Kasumi-1 (cell line): Measurements from ENCODE around the gene SPN.
"Not testable (repeated sequence)": the region's sequence is repeated elsewhere in the genome, so short reads cannot be mapped to it uniquely, and the experiment has no call there.

Experiments
- DNase-seq, 2 experiments: peaks; one replicate each; lab custom pipeline; 2025; lab: John Stamatoyannopoulos, UW

Gene SPN, protein sequence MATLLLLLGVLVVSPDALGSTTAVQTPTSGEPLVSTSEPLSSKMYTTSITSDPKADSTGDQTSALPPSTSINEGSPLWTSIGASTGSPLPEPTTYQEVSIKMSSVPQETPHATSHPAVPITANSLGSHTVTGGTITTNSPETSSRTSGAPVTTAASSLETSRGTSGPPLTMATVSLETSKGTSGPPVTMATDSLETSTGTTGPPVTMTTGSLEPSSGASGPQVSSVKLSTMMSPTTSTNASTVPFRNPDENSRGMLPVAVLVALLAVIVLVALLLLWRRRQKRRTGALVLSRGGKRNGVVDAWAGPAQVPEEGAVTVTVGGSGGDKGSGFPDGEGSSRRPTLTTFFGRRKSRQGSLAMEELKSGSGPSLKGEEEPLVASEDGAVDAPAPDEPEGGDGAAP

DNA sequence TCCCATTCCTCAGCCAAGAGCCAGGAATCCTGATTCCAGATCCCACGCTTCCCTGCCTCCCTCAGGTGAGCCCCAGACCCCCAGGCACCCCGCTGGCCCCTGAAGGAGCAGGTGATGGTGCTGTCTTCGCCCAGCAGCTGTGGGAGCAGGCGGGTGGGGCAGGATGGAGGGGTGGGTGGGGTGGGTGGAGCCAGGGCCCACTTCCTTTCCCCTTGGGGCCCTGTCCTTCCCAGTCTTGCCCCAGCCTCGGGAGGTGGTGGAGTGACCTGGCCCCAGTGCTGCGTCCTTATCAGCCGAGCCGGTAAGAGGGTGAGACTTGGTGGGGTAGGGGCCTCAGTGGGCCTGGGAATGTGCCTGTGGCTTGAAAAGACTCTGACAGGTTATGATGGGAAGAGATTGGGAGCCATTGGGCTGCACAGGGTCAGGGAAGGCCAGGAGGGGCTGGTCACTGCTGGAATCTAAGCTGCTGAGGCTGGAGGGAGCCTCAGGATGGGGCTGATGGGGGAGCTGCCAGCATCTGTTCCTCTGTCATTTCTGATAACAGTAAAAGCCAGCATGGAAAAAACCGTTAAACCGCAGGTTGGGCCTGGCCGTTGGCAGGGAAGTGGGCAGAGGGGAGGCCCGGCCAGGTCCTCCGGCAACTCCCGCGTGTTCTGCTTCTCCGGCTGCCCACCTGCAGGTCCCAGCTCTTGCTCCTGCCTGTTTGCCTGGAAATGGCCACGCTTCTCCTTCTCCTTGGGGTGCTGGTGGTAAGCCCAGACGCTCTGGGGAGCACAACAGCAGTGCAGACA is at the start of gene SPN:
Gene SPN, plus strand, starts transcription at position 232 of the 791 bp plus-strand sequence. Its CDS starts 482 bp downstream, at position 714.
- peak; percentile 45 to 63 for DNase-seq

DNA sequence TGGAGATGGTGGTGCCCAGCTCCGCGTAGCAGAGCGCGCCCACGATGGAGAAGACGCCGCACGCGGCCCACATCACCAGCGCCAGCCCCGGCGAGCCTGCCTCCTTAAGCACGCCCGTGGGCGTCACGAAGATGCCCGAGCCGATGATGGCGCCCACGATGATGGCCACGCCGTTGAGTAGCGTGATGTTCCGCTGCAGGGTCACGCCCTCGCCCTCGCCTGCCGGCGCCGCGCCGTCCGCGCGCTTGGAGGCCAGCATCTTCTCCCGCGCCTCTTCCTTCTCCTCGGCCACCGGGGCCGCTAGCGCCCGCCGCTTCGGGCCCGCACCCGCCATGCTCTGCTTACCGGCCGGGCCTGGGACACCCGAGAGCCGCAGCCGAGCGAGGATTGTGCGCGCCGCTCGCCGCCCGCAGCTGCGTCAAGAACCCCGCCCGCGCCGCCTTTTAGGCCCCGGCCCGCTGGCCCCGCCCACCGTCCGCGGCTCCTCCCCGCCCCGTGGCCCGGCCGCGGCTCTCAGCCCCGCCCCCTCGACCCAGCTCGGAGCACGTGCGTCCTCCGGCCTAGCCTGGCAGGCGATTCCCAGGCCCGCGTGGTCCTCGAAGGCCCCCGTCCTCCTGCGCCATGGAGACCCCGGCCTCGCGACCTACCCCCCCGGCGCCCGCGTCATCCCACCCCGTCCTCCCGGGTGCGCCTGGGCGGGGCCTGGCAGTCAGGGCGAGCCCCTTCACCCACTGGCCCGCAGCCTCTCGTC is 49.6 kb upstream of the SPN start:
- peak; percentile 35 to 45 for DNase-seq

DNA sequence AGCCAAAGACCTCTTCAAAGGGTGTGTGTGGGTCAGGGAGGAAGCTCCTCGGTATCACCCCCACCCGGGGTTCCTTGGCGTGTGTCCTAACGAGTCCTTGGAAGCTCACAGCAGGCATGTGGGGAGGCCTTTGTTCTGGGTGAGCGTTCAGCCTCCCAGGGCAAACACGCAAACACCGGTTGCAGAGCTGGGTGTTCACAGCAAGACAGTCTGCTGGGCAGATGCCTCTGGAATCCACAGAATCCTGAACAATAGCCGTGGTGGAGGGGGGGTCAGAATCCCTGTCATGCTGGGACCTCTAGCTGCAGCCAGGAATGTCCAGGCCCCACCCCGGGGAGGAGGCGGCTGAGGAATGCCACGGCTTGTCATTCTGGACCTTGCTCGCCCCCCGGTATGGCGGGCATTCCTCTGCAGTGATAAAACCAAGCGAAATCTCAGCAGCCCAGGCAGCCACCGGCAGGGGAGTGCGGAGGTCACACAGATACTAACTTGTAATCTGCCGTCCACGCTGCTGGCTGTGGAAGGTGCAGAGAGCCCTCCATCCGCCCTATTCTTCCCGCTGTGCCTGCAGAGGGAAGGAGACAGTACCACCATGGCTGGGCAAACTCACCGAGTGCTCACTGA is 48.2 kb upstream of the SPN start:
- not testable (repeated sequence) for DNase-seq

DNA sequence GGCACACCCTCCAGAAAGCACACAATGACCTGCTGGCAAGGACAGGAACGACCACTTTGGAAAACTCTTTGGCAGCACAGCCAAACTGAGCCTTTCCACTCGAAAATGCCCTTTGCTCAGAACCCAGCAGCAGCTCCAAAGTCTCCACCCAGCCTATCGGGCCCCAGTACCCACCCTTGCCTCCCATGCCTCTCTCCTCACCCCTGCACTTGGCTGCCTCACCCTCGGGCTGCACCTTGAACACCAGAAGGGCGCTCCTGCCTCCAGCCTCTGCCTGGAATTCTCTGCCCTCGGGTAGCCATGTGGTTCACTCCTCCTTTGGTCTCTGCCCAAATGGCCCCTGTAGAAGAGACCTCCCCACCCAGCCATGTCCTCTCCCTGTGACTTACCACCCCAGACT is 46.9 kb upstream of the SPN start:
- not testable (repeated sequence) for DNase-seq

DNA sequence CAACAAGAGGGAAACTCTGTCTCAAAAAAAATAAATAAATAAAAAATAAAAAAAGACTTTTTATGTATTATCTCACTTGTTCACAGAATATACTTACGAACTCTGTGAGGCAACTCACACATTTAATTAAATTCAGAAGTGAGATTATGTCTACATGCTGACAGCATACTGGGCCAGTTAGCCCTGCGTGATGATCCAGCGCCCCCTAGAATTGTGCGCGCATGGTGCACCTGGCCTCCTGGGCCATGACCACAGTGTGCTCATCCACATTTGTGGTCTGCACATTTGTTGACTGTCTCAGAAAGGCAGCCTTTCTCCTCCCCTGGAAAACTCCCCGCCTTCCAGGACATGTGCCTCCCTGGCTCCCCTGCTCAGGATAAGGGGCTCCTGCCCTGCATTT is 42.5 kb upstream of the SPN start:
- DNase-seq = not testable (repeated sequence)

DNA sequence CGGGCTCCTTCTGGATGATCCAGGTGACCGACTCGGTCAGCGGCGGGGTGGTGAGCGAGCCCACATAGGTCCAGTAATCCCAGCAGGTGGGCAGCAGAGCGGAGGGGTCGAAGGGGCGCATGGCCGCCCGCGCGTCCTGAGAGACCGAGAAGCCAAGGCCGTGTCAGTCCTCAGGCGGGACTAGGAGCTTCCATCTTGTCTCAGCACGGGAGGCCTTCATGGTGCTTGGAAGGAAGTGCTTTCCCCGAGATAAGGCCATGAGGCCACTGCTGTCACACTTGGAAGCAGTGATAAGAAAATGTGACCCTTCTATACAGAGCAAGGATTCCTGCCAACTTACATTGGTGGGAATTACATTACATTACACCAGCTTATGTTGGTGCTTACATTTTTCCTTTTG is 40.3 kb upstream of the SPN start:
- not testable (repeated sequence) for DNase-seq

DNA sequence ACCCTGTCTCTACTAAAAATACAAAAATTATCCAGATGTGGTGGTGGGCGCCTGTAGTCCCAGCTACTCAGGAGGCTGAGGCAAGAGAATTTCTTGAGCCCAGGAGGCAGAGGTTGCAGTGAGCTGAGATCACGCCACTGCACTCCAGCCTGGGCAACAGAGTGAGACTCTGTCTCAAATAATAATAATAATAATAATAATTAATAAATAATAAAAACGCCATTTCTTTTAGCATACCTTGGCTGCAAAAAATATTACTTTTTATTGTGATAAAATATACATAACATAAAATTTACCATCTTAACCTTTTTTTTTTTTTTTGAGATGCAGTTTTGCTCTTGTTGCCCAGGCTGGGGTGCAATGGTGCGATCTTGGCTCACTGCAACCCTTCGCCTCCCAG is 39.8 kb upstream of the SPN start:
- not testable (repeated sequence) for DNase-seq

DNA sequence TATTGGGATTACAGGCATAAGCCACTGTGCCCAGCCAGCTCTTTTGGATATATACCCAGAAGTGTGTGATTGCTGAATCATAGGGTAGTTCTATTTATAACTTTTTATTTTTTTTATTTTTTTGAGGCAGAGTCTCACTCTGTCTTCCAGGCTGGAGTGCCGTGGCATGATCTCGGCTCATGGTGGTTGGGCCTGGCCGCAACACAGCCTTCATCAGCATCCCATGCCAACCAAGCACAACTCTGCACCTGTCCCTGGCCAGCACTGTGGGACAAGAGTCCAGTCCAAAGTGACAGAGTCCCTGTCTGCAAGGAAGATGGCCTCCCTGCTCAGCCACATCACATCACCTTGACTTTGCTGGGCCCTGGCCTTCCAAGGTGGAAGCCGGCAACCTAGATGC is 37.9 kb upstream of the SPN start:
- DNase-seq = not testable (repeated sequence)

DNA sequence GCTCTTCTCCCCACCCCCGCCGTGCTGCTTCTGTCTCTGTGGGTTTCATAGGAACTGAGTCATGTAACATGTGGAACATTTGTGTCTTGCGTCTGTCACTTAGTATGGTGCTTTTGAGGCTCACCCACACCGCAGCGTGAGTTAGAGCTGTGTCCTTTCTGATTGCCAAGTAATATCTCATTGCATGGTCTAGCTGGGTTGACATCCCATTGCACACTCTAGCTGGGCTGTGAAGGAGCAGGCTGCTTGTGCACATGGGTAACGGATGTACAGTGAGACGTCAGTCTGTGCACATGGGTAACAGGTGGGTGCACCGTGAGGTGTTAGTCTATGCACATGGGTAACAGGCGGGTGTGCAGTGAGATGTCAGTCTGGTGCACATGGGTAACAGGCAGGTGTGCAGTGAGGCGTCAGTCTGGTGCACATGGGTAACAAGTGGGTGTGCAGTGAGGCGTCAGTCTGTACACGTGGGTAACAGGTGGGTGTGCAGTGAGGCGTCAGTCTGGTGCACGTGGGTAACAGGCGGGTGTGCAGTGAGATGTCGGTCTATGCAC is 36.2 kb upstream of the SPN start:
- DNase-seq = not testable (repeated sequence)

DNA sequence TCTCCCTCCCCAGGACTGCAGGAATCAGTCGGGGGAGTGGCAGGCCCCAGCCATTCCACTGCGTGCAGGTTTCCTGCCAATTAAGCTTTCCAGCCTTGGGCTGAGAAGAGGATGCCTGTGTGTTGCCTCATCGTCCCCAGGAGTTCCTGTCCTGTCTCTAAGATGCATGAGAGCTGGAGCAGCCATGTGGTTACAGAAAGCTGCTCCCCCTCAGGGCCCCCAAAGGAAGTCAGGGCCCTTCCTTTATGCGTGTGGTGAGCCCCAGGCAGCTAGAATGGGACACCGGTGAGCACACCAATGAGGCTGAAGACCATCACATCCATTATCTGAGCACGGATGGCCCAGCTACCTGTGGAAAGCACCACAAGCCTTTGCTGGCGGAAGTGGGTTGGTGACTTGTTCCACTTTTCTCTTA is 35.4 kb upstream of the SPN start:
- DNase-seq = peak; percentile 44 to 66

DNA sequence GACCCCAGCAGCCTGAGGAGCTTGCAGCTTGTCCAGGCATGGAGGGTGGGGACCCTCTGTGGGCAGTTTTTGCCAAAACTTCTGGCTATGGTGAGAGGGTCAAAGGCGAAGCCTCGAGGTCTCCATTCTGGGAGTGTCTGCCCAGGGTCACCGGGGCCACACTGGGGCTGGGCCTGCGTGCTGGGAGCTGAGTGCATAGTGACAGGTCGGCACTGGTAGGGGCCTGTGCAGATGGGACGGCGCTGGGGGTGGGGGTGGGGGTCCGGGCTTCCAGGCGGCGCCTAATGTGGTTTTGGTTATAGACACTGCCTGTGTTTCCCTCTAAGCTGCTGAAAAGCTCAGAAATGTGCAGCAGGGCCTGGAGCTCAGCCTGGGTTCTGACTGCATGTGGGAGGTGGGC is 34.3 kb upstream of the SPN start:
- not testable (repeated sequence) for DNase-seq

DNA sequence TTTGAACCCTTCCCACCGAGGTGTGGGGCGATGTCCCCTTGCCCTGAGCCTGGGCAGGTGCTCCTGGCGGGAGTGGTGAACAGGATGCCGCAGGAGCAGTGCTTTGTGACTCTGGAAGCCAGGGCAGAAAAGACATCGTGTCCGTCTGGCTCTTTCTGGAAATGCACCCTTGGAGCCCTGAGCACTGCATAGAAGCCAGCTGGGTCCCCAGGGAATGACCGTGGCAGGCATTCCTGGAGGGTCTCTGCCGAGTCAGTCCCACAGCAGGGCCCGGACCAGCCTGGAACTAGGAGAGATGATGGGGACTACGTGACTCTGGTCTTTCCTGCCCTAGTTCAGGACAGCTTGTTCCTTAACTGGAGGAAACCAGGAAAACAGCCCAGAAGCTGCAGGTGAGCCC is 33.7 kb upstream of the SPN start:
- DNase-seq = not testable (repeated sequence)

DNA sequence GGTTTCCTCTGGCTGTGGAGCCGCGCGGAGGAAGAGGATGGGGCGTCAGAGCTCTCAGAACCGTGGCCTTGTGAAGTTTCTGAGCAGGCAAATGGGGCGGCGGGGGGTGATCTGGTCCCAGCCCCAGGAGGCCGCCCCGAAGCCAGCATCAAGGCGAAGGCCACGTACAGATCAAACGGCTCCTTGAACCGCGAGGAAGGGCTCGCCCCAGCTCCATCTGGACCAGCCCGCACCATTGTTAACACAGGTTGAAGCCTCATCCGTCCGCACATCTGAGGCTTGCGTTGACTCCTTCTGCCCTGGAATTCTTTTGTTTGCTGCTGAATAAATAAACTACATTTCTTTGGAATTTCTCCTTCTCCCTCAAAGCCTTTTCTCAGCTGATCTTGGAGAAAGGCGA is 31.4 kb upstream of the SPN start:
- DNase-seq = not testable (repeated sequence)

DNA sequence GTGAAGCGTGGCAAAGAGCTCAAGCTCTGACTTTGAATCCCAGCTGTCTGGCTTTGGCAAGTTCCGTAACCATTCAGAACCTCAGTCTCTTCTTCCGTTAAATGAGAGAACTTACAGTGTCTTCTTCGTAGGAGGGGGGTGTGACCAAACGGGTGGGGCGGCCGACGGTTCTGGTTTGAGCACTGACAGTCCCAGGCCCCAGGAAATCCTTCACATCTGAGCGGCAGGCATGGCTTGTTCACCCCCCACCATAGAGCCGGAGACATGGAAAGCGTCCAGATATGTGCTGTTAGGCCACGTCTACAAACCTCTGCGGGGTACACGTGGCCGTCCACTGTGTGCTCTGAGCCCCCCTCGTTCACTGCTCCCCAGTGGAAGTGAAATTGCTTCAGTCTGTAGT is 27.1 kb upstream of the SPN start:
- DNase-seq = not testable (repeated sequence)

DNA sequence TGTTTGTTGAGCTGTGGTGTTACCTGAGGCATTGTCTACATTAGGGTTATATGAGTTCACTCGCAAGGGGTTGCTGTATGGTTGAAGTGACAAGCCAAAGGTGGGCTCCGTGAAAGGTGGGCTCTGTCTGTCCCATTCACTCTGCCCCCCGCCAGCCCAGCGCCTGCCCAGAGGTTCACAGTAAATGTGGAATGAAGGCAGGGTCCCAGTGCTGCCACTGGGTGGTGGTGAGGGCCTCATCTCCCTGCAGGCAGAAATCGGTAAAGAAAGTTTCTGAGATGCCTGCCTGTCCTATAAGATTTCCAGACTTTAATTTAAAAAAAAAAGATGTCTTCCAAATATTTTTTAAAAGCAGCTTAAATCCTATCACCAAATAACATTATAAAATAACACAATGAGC is 26.7 kb upstream of the SPN start:
- DNase-seq = not testable (repeated sequence)

DNA sequence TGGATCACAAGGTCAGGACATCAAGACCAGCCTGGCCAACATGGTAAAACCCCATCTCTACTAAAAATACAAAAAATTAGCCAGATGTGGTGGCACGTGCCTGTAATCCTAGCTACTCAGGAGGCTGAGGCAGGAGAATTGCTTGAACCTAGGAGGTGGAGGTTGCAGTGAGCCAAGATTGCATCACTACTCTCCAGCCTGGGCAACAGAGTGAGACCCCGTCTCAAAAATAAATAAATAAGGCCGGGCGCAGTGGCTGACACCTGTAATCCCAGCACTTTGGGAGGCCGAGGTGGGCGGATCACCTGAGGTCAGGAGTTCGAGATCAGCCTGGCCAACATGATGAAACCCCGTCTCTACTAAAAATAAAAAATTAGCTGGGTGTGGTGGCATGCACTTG is 24.3 kb upstream of the SPN start:
- DNase-seq = not testable (repeated sequence)

DNA sequence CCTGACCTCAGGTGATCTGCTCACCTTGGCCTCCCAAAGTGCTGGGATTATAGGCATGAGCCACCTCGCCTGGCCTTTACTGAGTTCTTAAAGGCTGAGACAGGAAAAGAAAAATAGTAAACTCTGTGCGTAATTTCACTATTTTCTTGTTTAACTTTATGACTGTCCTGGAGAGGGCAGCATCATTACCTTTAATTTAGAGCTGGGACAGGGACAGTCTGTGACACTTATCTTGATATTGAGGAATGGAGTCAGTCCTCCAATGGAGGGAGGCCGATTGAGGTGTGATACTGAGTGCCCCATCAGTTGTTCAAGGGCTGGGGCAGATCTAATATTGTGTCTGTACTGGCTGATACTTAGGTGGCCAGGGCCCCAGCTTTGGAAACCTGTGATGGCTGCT is 21.5 kb upstream of the SPN start:
- DNase-seq = peak in 1 of 2 experiments; percentile 36

DNA sequence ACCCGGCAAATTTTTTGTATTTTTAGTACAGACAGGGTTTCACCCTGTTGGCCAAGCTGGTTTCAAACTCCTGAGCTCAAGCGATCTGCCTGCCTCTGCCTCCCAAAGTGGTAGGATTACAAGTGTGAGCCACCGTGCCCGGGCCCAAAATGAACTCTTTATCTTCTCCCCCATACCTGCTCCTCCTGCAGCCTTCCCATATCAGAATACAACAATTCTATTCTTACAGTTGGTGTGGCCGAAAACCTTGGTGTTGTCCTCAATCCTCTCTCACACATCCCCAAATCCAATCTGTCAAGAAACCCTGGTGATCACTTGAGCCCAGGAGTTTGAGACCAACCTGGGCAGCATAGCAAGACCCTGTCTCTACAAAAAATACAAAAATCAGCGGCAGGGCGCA is 19.5 kb upstream of the SPN start:
- DNase-seq = no peak

DNA sequence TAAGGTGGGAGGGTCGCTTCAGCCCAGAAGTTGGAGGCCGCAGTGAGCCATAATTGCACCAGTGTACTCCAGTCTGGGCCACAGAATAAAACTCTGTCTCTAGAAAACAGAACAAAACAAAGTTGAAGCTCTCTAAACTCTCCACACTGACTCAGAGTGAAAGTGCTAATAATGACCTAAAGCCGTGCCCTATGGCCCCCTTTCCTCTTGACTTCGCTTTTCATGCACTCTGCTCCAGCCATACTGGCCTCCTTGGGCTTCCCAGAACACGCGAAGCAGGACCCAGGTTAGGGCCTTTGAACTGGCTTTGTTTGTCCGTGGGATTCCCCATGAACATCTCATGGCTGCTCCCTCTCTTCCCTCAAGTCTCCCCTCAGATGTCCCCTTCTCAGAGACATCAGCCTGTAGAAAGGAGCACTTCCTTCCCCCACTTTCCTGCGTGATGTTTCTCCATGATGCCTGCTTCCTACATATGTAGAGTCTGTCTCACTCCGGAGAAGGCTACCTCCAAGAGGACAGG is 18.6 kb upstream of the SPN start:
- DNase-seq = no peak

DNA sequence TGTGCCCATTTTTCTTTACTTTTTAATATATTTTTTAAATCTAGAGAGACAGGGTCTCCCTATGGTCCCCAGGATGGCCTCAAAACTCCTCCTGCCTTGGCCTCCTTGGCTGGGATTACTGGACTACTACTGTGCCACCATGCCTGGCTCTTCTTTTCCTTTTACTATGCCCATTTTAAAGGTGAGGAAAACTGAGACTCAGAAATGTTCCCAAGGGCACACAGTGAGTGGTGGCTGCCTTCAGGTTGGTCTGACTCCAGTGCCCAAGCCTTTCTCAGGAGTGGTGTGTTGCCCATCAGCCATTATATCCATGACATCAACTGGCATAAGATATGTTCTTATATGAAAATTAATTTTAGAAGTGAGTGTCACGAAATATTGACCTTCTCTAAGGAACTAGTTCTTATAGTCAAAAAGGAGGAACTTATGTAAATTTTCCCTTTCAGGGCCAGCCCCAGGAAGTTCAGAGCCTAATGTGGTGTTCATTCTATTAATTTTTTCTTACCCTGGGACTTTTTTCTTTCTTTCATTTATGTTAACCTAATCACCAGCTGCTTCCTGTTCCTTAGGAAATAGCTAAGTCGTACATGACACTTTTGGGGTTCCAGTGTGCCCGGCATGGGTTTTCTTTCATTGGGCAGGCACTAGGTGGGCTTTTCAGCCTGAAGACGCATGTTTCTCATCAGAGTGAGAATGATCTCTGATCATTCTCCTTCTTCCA is 17.9 kb upstream of the SPN start:
- no peak for DNase-seq
